ENCODE data around the gene PFN2.
"Not testable (repeated sequence)": the region's sequence is repeated elsewhere in the genome, so short reads cannot be mapped to it uniquely, and the experiment has no call there.

Gene PFN2

GRCh38 chr3:149990423-149990948, 19.8 kb upstream of the PFN2 start:
- no peak overlapping the region for H3K27ac ChIP-seq (ENCODE audit: low read length)
- peaks cover 2 to 3% of the 10 kb centered on the region in 2 donors for H3K9me3 ChIP-seq (ENCODE audit: control insufficient read depth in 2 of 2, low read length in 2 of 2)
- no peak overlapping the region for H3K9ac ChIP-seq (ENCODE audit: low read length in 2 of 2)
- H3K27me3 ChIP-seq (ENCODE audit: control insufficient read depth in 1 of 2, insufficient read depth in 2 of 2, low read length in 2 of 2): no peaks in the 10 kb centered on the region
- H3K36me3 ChIP-seq (ENCODE audit: control insufficient read depth in 2 of 2, insufficient read depth in 2 of 2, low read length in 2 of 2): no peaks in the 10 kb centered on the region
- H3K4me3 ChIP-seq (ENCODE audit: low read length in 2 of 2): no peak overlapping the region
- H3K4me1 ChIP-seq (ENCODE audit: control insufficient read depth, insufficient read depth, low read length): no peaks in the 10 kb centered on the region

GRCh38 chr3:149989307-149989706, 18.6 kb upstream of the PFN2 start:
- H3K27me3 ChIP-seq (ENCODE audit: control insufficient read depth in 1 of 2, insufficient read depth in 2 of 2, low read length in 2 of 2): no peaks in the 10 kb centered on the region
- no peaks in the 10 kb centered on the region for H3K9me3 ChIP-seq (ENCODE audit: control insufficient read depth in 2 of 2, low read length in 2 of 2)
- no peak overlapping the region for H3K9ac ChIP-seq (ENCODE audit: low read length in 2 of 2)
- H3K27ac ChIP-seq (ENCODE audit: low read length): no peak overlapping the region
- no peaks in the 10 kb centered on the region for H3K36me3 ChIP-seq (ENCODE audit: control insufficient read depth in 2 of 2, insufficient read depth in 2 of 2, low read length in 2 of 2)
- H3K4me1 ChIP-seq (ENCODE audit: control insufficient read depth, insufficient read depth, low read length): no peaks in the 10 kb centered on the region
- no peak overlapping the region for H3K4me3 ChIP-seq (ENCODE audit: low read length in 2 of 2)

DNA sequence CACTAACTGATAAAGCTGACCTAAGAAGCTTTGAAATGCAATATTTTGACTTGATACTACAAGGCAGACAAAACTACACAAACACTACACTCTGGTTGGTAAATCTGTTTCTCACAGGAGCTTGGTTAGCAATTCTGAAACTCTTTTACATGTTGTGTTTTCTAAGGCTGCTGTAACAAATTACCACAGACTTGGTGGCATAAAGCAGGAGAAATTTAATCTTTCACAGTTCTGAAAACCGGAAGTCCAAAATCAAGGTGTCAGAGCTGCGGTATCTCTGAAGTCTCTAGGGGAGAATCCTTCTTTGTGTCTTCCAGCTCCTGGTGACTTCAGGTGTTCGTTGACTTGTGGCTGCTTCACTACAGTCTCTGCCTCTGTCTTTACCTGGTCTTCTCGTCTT, 12.9 kb upstream of the PFN2 start:
- Histone ChIP-seq H3K4me1 (ENCODE audit: control insufficient read depth, insufficient read depth, low read length) (no peaks in the 10 kb centered on the region), H3K36me3 (ENCODE audit: control insufficient read depth in 2 of 2, insufficient read depth in 2 of 2, low read length in 2 of 2) (no peaks in the 10 kb centered on the region), H3K4me3 (ENCODE audit: low read length in 2 of 2) (no peak overlapping the region), H3K9me3 (ENCODE audit: control insufficient read depth in 2 of 2, low read length in 2 of 2) (no peaks in the 10 kb centered on the region), H3K9ac (ENCODE audit: low read length in 2 of 2) (no peak overlapping the region), H3K27me3 (ENCODE audit: control insufficient read depth in 1 of 2, insufficient read depth in 2 of 2, low read length in 2 of 2) (no peaks in the 10 kb centered on the region), H3K27ac (ENCODE audit: low read length) (no peak overlapping the region)

DNA sequence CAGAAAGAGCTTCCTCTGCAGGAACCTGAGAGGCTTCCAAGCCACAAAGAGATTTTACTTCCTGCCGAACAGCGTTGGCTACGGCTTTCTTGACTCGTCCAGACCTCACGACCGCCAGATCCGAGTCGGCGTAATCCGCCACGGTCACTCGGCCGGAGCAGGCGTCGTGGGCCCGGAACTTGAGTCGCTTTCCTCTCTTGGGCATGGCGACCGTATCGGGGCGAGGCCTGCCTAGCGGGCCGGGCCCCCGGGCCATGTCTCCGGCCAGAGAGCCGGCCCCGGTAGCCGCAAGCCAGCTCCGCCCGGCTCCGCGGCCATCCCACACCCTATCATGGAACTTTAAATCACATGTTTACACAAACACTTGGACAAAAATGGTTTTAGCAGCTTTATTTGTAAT, 12.4 kb upstream of the PFN2 start:
- H3K27ac ChIP-seq (ENCODE audit: low read length); H3K9ac ChIP-seq (ENCODE audit: low read length in 2 of 2); H3K4me3 ChIP-seq (ENCODE audit: low read length in 2 of 2); H3K27me3 ChIP-seq (ENCODE audit: control insufficient read depth in 1 of 2, insufficient read depth in 2 of 2, low read length in 2 of 2); H3K9me3 ChIP-seq (ENCODE audit: control insufficient read depth in 2 of 2, low read length in 2 of 2); H3K36me3 ChIP-seq (ENCODE audit: control insufficient read depth in 2 of 2, insufficient read depth in 2 of 2, low read length in 2 of 2); H3K4me1 ChIP-seq (ENCODE audit: control insufficient read depth, insufficient read depth, low read length): not testable (repeated sequence)

GRCh38 chr3:149981979-149982378, 11.3 kb upstream of the PFN2 start:
- not testable (repeated sequence) for H3K9ac ChIP-seq (ENCODE audit: low read length in 2 of 2); H3K27me3 ChIP-seq (ENCODE audit: control insufficient read depth in 1 of 2, insufficient read depth in 2 of 2, low read length in 2 of 2); H3K9me3 ChIP-seq (ENCODE audit: control insufficient read depth in 2 of 2, low read length in 2 of 2); H3K4me1 ChIP-seq (ENCODE audit: control insufficient read depth, insufficient read depth, low read length); H3K4me3 ChIP-seq (ENCODE audit: low read length in 2 of 2); H3K36me3 ChIP-seq (ENCODE audit: control insufficient read depth in 2 of 2, insufficient read depth in 2 of 2, low read length in 2 of 2); H3K27ac ChIP-seq (ENCODE audit: low read length)

DNA sequence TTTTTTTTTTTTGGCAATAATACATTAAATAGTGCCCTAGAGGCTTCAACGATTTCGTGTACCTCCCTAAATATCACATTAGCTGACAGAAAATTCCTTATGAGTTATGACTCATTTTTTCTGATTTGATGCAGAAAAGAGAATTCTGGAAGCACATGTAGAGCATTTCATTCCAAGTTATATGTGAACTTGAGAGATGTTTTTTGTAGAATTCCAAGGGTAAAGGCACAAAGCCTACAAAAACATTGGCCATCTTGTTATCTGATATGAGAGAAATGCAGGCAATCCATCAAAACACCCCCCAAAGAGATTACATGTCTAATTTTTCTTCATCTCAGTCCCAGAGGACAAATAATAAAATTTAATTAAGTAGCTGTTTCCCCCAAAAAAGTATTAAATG, 6.7 kb upstream of the PFN2 start:
- no peak overlapping the region for H3K27ac ChIP-seq (ENCODE audit: low read length)
- no peaks in the 10 kb centered on the region for H3K27me3 ChIP-seq (ENCODE audit: control insufficient read depth in 1 of 2, insufficient read depth in 2 of 2, low read length in 2 of 2)
- no peak overlapping the region for H3K4me3 ChIP-seq (ENCODE audit: low read length in 2 of 2)
- H3K36me3 ChIP-seq (ENCODE audit: control insufficient read depth in 2 of 2, insufficient read depth in 2 of 2, low read length in 2 of 2): no peaks in the 10 kb centered on the region
- H3K4me1 ChIP-seq (ENCODE audit: control insufficient read depth, insufficient read depth, low read length): no peaks in the 10 kb centered on the region
- H3K9me3 ChIP-seq (ENCODE audit: control insufficient read depth in 2 of 2, low read length in 2 of 2): no peaks in the 10 kb centered on the region
- no peak overlapping the region for H3K9ac ChIP-seq (ENCODE audit: low read length in 2 of 2)

DNA sequence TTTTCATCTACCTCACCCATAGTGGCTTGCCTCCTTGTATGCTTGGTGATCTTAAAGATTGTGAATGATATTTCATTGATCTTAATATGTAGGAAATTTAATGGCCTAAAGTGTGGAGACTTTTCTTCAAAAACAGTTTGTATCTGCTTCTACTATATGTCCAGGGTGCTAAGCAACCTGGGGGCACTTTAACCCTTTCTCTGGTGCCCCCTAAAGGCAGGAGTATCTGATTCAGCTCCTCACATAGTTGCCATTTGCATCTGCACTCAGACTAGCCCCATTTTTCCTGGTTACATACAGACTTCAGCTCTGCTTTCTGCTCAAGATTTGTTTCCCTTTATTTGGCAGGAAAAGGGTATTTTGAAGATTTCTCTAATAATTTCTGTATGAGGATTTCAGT, 5.2 kb upstream of the PFN2 start:
- Histone ChIP-seq H3K36me3 (ENCODE audit: control insufficient read depth in 2 of 2, insufficient read depth in 2 of 2, low read length in 2 of 2) (no peaks in the 10 kb centered on the region), H3K4me3 (ENCODE audit: low read length in 2 of 2) (no peak overlapping the region), H3K9me3 (ENCODE audit: control insufficient read depth in 2 of 2, low read length in 2 of 2) (no peaks in the 10 kb centered on the region), H3K27me3 (ENCODE audit: control insufficient read depth in 1 of 2, insufficient read depth in 2 of 2, low read length in 2 of 2) (no peaks in the 10 kb centered on the region), H3K27ac (ENCODE audit: low read length) (no peak overlapping the region), H3K9ac (ENCODE audit: low read length in 2 of 2) (no peak overlapping the region), H3K4me1 (ENCODE audit: control insufficient read depth, insufficient read depth, low read length) (no peaks in the 10 kb centered on the region)

DNA sequence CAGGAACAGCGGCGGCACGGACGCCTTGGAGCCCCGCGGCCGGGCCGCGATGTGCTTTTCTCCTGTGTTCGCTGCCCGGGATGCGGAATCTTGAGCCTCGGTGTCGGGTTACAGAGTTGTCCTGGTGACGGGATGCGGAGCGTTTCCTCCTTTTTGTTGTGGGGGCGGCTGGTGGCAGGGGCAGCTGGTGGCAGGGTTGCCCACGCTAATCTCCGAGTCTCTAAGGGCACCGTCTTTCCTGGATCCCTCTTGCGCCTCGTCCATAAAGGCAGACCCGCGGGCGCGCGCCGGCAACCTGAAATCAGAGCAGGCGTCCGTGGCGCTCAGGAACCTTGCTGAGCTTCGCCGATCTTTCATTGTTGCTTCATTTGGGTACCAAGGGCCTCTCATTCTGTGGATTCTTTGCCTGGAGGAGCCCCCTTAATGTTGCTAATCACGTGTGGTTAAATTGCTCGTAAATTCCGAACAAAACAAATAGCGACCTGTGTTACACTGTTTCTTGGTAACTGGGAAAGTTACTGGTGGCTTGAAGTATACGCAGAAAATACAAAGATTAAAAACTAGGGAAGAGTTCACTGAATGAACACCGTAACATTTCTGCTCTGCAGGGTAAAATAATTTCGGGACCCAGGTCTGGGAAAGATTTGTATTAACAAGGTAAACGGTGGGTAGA, 844 bp upstream of the PFN2 start:
- H3K27me3 ChIP-seq (ENCODE audit: control insufficient read depth in 1 of 2, insufficient read depth in 2 of 2, low read length in 2 of 2): no peaks in the 10 kb centered on the region
- H3K9ac ChIP-seq (ENCODE audit: low read length in 2 of 2): peak overlapping the region; percentile 73 to 89
- no peaks in the 10 kb centered on the region for H3K9me3 ChIP-seq (ENCODE audit: control insufficient read depth in 2 of 2, low read length in 2 of 2)
- H3K4me1 ChIP-seq (ENCODE audit: control insufficient read depth, insufficient read depth, low read length): peaks cover 4% of the 10 kb centered on the region
- H3K4me3 ChIP-seq (ENCODE audit: low read length in 2 of 2): peak overlapping the region; percentile 84 to 89
- H3K27ac ChIP-seq (ENCODE audit: low read length): peak overlapping the region; percentile 79
- no peaks in the 10 kb centered on the region for H3K36me3 ChIP-seq (ENCODE audit: control insufficient read depth in 2 of 2, insufficient read depth in 2 of 2, low read length in 2 of 2)

DNA sequence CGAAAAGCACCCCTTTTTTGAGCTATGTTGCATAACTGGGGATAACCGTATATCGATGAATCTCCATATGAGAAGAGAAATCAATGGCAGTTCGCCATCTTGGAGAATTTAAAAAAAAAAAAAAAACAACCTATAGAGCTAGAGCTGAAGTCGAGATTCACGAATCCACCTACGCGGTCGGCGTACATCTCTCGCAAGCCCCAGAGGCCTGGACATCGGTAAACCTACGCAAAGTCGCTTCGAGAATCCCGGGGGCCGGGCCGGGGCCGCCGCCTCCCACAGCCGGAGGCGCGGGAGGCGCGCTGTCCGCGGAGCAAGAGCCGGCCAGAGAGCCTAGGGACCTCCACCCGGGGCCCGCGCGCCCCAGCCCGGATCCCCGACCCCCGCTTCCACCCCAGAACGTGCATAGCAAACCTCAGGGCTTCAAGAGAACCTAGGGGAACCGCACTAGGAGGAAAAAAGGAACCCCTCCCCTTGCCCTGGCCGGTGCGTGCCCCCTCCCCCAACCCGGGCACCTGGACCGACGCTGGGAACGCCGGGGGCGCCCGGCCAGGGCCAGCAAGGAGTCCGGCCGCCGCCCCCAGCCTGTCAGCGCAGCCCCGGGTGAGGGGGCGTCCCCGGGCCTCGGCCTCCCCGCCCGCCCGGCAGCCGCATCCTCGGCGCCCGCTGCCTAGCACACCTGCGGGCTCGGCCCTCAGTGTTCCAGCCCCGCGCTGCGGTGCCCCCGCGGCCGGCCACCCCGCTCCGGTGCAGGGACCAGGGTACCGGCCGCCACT, 567 bp downstream of the PFN2 start:
- Histone ChIP-seq H3K4me1 (ENCODE audit: control insufficient read depth, insufficient read depth, low read length) (peaks cover 4% of the 10 kb centered on the region), H3K9me3 (ENCODE audit: control insufficient read depth in 2 of 2, low read length in 2 of 2) (no peaks in the 10 kb centered on the region), H3K9ac (ENCODE audit: low read length in 2 of 2) (peak overlapping the region; percentile 70 to 78), H3K27ac (ENCODE audit: low read length) (peak overlapping the region; percentile 87), H3K27me3 (ENCODE audit: control insufficient read depth in 1 of 2, insufficient read depth in 2 of 2, low read length in 2 of 2) (no peaks in the 10 kb centered on the region), H3K36me3 (ENCODE audit: control insufficient read depth in 2 of 2, insufficient read depth in 2 of 2, low read length in 2 of 2) (no peaks in the 10 kb centered on the region), H3K4me3 (ENCODE audit: low read length in 2 of 2) (peak overlapping the region; percentile 70 to 84)

- Histone ChIP-seq H3K4me3 (ENCODE audit: low read length in 2 of 2) (peak overlapping the region; percentile 70 to 84), H3K9ac (ENCODE audit: low read length in 2 of 2) (peak overlapping the region; percentile 55 to 70), H3K9me3 (ENCODE audit: control insufficient read depth in 2 of 2, low read length in 2 of 2) (no peaks in the 10 kb centered on the region), H3K4me1 (ENCODE audit: control insufficient read depth, insufficient read depth, low read length) (peaks cover 10% of the 10 kb centered on the region), H3K36me3 (ENCODE audit: control insufficient read depth in 2 of 2, insufficient read depth in 2 of 2, low read length in 2 of 2) (no peaks in the 10 kb centered on the region), H3K27me3 (ENCODE audit: control insufficient read depth in 1 of 2, insufficient read depth in 2 of 2, low read length in 2 of 2) (no peaks in the 10 kb centered on the region), H3K27ac (ENCODE audit: low read length) (peak overlapping the region; percentile 87)
These were observed 1.4 kb downstream of the PFN2 start for GRCh38 chr3:149969110-149969939.

All from stomach smooth muscle (tissue), 2 donors.